ENCODE measurements around the gene ADAMTSL4.

- TF ChIP-seq, protein P1, sequence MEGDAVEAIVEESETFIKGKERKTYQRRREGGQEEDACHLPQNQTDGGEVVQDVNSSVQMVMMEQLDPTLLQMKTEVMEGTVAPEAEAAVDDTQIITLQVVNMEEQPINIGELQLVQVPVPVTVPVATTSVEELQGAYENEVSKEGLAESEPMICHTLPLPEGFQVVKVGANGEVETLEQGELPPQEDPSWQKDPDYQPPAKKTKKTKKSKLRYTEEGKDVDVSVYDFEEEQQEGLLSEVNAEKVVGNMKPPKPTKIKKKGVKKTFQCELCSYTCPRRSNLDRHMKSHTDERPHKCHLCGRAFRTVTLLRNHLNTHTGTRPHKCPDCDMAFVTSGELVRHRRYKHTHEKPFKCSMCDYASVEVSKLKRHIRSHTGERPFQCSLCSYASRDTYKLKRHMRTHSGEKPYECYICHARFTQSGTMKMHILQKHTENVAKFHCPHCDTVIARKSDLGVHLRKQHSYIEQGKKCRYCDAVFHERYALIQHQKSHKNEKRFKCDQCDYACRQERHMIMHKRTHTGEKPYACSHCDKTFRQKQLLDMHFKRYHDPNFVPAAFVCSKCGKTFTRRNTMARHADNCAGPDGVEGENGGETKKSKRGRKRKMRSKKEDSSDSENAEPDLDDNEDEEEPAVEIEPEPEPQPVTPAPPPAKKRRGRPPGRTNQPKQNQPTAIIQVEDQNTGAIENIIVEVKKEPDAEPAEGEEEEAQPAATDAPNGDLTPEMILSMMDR (IDR thresholded peaks at IDR 0.05): no peak
- TF ChIP-seq USF1 (IDR thresholded peaks at IDR 0.05; ENCODE audit: borderline replicate concordance, low read depth) (no peak), EZH2phosphoT487 (IDR thresholded peaks at IDR 0.05; ENCODE audit: borderline replicate concordance, low read depth) (no peak)
Measured at GRCh38 chr1:150579110-150579944, 30.1 kb downstream of the ADAMTSL4 start, which contains the start of gene MCL1.

All from SK-N-SH (cell line).